PC-9 (cell line): ENCODE data around the gene NPY. TPM values are rescaled to one million over a fixed set of nuclear protein-coding genes. Genes with fewer than 3 reads are reported as not detected.

ENCODE experiments used
- BruUV-seq: library from RNA; stranded (reverse); fragments of 400-500 nt; replicated peaks from 2 replicates; lab custom pipeline; 2021; lab: Mats Ljungman, UMichigan
- CTCF ChIA-PET: fragments of 300-600 bp; sonication (Branson Sonifier 250); formaldehyde crosslinking; loops from one replicate; lab custom pipeline; 2022; ENCODE audit warnings: antibody characterized with exemption; lab: Charles Lee
- POLR2A ChIA-PET: fragments of 300-600 bp; sonication (Branson Sonifier 250); formaldehyde crosslinking; loops from one replicate; lab custom pipeline; 2022; ENCODE audit warnings: antibody characterized with exemption; ENCODE audit not compliant: unreplicated experiment; lab: Charles Lee
- DNase-seq, 2 experiments: peaks; one replicate each; pipeline versions ENCODE4 v3.0.0 to v3.0.0-alpha.2; 2015 to 2022; ENCODE audit warnings: mixed read lengths in 1 of 2
- H2AFZ ChIP-seq: fragments of 200-600 bp; sonication (generic); 2 replicates; pipeline ENCODE4 v1.8.1; 2017; ENCODE audit warnings: antibody characterized with exemption
- H3F3A ChIP-seq: fragments of 200-600 bp; sonication (generic); 2 replicates; pipeline ENCODE4 v1.8.1; 2017; ENCODE audit warnings: antibody characterized with exemption, mild to moderate bottlenecking, low read depth; ENCODE audit not compliant: insufficient read depth
- H3K27ac ChIP-seq: fragments of 200-600 bp; sonication (generic); 2 replicates; pipeline ENCODE4 v1.6.1; 2016; ENCODE audit warnings: mixed run types
- H3K27me3 ChIP-seq: fragments of 200-600 bp; sonication (generic); 2 replicates; pipeline ENCODE4 v1.6.1; 2016; ENCODE audit warnings: low read depth, mixed run types; ENCODE audit not compliant: insufficient read depth
- H3K36me3 ChIP-seq: fragments of 200-600 bp; sonication (generic); 2 replicates; pipeline ENCODE4 v1.6.1; 2016; ENCODE audit warnings: low read depth, mixed run types
- H3K4me1 ChIP-seq: fragments of 200-600 bp; sonication (generic); replicated peaks from 2 replicates; pipeline ENCODE4 v1.6.1; 2016; ENCODE audit warnings: mixed run types; ENCODE audit not compliant: insufficient read depth
- H3K4me2 ChIP-seq: fragments of 200-600 bp; sonication (generic); 2 replicates; pipeline ENCODE4 v1.6.1; 2017; ENCODE audit warnings: mixed run types
- H3K4me3 ChIP-seq: fragments of 200-600 bp; sonication (generic); 2 replicates; pipeline ENCODE4 v1.6.1; 2016; ENCODE audit warnings: mixed run types
- H3K79me2 ChIP-seq: fragments of 200-600 bp; sonication (generic); 2 replicates; pipeline ENCODE4 v1.6.1; 2017; ENCODE audit warnings: low read depth, mixed run types
- H3K9me2 ChIP-seq: fragments of 200-600 bp; sonication (generic); 2 replicates; pipeline ENCODE4 v1.8.1; 2017; ENCODE audit warnings: mild to moderate bottlenecking; ENCODE audit not compliant: insufficient read depth
- H3K9me3 ChIP-seq: fragments of 200-600 bp; sonication (generic); 2 replicates; pipeline ENCODE4 v1.8.1; 2016; ENCODE audit warnings: low read depth; ENCODE audit not compliant: insufficient read depth
- H4K20me1 ChIP-seq: fragments of 200-600 bp; sonication (generic); 2 replicates; pipeline ENCODE4 v1.8.1; 2017; ENCODE audit not compliant: insufficient read depth
- EZH2 ChIP-seq: fragments of 200-600 bp; sonication (generic); IDR thresholded peaks from 2 replicates; pipeline ENCODE4 v1.8.0; 2017; ENCODE audit warnings: antibody characterized with exemption, low read depth
- intact Hi-C: fragments of 100-400 bp; cut with micrococcal nuclease; formaldehyde crosslinking; loops from one replicate; pipeline ENCODE4 v1.10.0; 2022; ENCODE audit not compliant: unreplicated experiment
- total RNA-seq: library from RNA; stranded (reverse); gene quantifications from 2 replicates; pipeline ENCODE4 v1.2.3, GENCODE V29; 2021
- TF ChIP-seq, protein P1 (sequence below): fragments of 200-600 bp; sonication (generic); conservative IDR thresholded peaks from 2 replicates; pipeline ENCODE4 v1.6.1; 2017; ENCODE audit warnings: mixed run types, antibody characterized with exemption, mild to moderate bottlenecking, moderate library complexity

The NPY gene
- total RNA-seq, 1 experiment from 2014 or later, result not detected

DNA sequence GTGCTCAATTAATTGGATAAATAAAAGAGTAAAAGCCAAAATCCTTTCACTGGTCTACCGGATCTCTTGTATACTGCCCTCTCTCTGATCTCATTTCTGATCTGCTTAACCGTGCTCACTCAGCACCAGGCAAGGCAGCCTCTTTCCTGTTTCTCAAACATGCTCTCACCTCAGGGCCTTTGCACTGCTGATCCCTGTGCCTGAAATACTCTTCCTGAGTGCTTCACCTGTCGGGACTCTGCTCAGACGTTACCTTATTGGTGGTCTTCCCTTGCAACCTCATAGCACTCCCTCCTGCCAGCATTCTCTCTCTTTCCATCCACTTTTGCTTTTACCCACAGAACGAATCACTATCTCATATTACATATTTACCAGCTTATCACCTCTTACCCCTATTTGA is 55.6 kb downstream of the NPY start:
- no peak overlapping the region for H2AFZ ChIP-seq
- CTCF ChIA-PET, result no interaction called here
- BruUV-seq, result no TSS peak
- intact Hi-C loops, result no loop called here
- no peak for DNase-seq
- H3K4me2 ChIP-seq, result no peak overlapping the region
- TF ChIP-seq, protein P1, sequence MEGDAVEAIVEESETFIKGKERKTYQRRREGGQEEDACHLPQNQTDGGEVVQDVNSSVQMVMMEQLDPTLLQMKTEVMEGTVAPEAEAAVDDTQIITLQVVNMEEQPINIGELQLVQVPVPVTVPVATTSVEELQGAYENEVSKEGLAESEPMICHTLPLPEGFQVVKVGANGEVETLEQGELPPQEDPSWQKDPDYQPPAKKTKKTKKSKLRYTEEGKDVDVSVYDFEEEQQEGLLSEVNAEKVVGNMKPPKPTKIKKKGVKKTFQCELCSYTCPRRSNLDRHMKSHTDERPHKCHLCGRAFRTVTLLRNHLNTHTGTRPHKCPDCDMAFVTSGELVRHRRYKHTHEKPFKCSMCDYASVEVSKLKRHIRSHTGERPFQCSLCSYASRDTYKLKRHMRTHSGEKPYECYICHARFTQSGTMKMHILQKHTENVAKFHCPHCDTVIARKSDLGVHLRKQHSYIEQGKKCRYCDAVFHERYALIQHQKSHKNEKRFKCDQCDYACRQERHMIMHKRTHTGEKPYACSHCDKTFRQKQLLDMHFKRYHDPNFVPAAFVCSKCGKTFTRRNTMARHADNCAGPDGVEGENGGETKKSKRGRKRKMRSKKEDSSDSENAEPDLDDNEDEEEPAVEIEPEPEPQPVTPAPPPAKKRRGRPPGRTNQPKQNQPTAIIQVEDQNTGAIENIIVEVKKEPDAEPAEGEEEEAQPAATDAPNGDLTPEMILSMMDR, result no peak
- no peak for TF ChIP-seq EZH2
- H3F3A ChIP-seq, result no peaks in the 10 kb centered on the region
- H3K9me3 ChIP-seq, result no peaks in the 10 kb centered on the region
- no peaks in the 10 kb centered on the region for H3K4me1 ChIP-seq
- H3K9me2 ChIP-seq, result no peaks in the 10 kb centered on the region
- no peaks in the 10 kb centered on the region for H3K79me2 ChIP-seq
- no peaks in the 10 kb centered on the region for H3K27me3 ChIP-seq
- H3K4me3 ChIP-seq, result no peak overlapping the region
- no peaks in the 10 kb centered on the region for H4K20me1 ChIP-seq
- no peaks in the 10 kb centered on the region for H3K36me3 ChIP-seq
- H3K27ac ChIP-seq, result no peak overlapping the region
- POLR2A ChIA-PET, result no interaction called here

DNA sequence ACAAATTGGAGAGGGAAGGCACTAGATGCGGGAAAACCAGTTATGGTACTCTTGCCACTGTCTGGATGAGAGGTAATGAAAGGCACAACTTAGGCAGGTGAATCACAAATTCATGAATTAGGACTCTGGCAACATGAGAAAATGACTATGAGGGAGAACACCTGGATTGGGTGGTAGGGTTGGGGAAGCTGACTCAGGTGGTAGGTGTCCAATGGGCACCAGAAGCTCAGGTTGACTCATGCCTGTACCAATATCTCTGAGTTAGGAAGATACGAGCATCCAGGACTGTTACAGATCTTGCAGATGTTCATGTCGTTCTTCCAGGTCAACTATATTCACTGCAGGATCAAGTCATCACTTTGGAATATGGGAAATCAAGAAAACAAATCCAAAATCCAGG is 56.7 kb downstream of the NPY start:
- CTCF ChIA-PET, result no interaction called here
- DNase-seq, result no peak

More for the DNA sequence above, 56.7 kb downstream of the NPY start:
- Histone ChIP-seq H3K79me2 (no peaks in the 10 kb centered on the region), H3K36me3 (no peaks in the 10 kb centered on the region), H4K20me1 (no peaks in the 10 kb centered on the region), H3F3A (no peaks in the 10 kb centered on the region), H3K9me3 (no peaks in the 10 kb centered on the region), H3K27me3 (no peaks in the 10 kb centered on the region), H2AFZ (no peak overlapping the region), H3K27ac (no peak overlapping the region), H3K9me2 (no peaks in the 10 kb centered on the region), H3K4me1 (no peaks in the 10 kb centered on the region), H3K4me2 (no peak overlapping the region), H3K4me3 (no peak overlapping the region)
- intact Hi-C loops, result no loop called here
- POLR2A ChIA-PET, result no interaction called here
- no TSS peak for BruUV-seq
- TF ChIP-seq EZH2, result no peak
- TF ChIP-seq, protein P1, result no peak
